IMR-90 (cell line): Measurements from ENCODE around the gene RNF144B.

Experiments
- CTCF ChIP-seq: conservative IDR thresholded peaks from 2 replicates; pipeline ENCODE4 v1.5.1; 2012; ENCODE audit warnings: mild to moderate bottlenecking, low read depth, low read length, improper control_type of control experiment
- POLR2A ChIP-seq: IDR thresholded peaks from 2 replicates; pipeline ENCODE4 v1.6.1; 2012; ENCODE audit warnings: mild to moderate bottlenecking, low read depth, low read length
- SMC3 ChIP-seq: fragments of 150-350 bp; IDR thresholded peaks from 2 replicates; pipeline ENCODE4 v1.6.1; 2016; ENCODE audit warnings: low read depth, mild to moderate bottlenecking, antibody characterized with exemption, low read length, moderate library complexity
- TF ChIP-seq, protein P1 (sequence below): fragments of 150-350 bp; IDR thresholded peaks from 2 replicates; pipeline ENCODE4 v1.6.1; 2016; ENCODE audit warnings: low read depth, mild to moderate bottlenecking, low read length, moderate library complexity, borderline replicate concordance

GRCh38 chr6:18384621-18385020 is 2.5 kb upstream of the RNF144B start:
- TF ChIP-seq CTCF: no peak
- TF ChIP-seq POLR2A: no peak
- no peak for TF ChIP-seq SMC3
- TF ChIP-seq, protein P1, sequence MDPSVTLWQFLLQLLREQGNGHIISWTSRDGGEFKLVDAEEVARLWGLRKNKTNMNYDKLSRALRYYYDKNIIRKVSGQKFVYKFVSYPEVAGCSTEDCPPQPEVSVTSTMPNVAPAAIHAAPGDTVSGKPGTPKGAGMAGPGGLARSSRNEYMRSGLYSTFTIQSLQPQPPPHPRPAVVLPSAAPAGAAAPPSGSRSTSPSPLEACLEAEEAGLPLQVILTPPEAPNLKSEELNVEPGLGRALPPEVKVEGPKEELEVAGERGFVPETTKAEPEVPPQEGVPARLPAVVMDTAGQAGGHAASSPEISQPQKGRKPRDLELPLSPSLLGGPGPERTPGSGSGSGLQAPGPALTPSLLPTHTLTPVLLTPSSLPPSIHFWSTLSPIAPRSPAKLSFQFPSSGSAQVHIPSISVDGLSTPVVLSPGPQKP: no peak
